K562 (cell line): Measurements from ENCODE around the gene TRAF3IP3. TPM values are rescaled to one million over a fixed set of nuclear protein-coding genes. Genes with fewer than 3 reads are reported as not detected.
A peak's percentile ranks its signal among the peaks of the same experiment; 100 is the strongest.

Experiments used
- CCAR2 ChIP-seq: fragments of 200-400 bp; formaldehyde crosslinking; IDR thresholded peaks from 2 replicates; pipeline ENCODE4 v1.6.1; 2017; ENCODE audit warnings: mild to moderate bottlenecking, low read depth, low read length
- CCNT2 ChIP-seq: IDR thresholded peaks from 2 replicates; pipeline ENCODE4 v1.6.1; 2011; ENCODE audit warnings: borderline replicate concordance, low read depth, mild to moderate bottlenecking, moderate library complexity, mixed read lengths, low read length; ENCODE audit not compliant: insufficient read length; ENCODE audit errors: extremely low read depth
- CREB1 ChIP-seq, 2 experiments: sonication (generic) in 1 of 2; formaldehyde crosslinking in 1 of 2; IDR thresholded peaks; 2 replicates each; pipeline versions ENCODE4 v1.6.1 to v1.8.0; 2012 to 2022; ENCODE audit warnings: inconsistent platforms in 1 of 2, mild to moderate bottlenecking in 1 of 2, missing genetic modification reagents in 1 of 2, moderate library complexity in 1 of 2
- FOSL1 ChIP-seq: fragments of 200-800 bp; sonication (Bioruptor generic); conservative IDR thresholded peaks from 2 replicates; pipeline ENCODE4 v1.6.1; 2016; ENCODE audit warnings: missing genetic modification characterization, missing compliant biosample characterization
- GATAD2B ChIP-seq: fragments of 450-650 bp; IDR thresholded peaks from 2 replicates; pipeline ENCODE4 v1.6.1; 2017; ENCODE audit warnings: mild to moderate bottlenecking, borderline replicate concordance
- HMG20B ChIP-seq: fragments of 250-450 bp; sonication (Bioruptor Pico); IDR thresholded peaks from 2 replicates; pipeline ENCODE4 v1.5.0; 2021; ENCODE audit warnings: mild to moderate bottlenecking
- KLF10 ChIP-seq: fragments of 250-450 bp; sonication (Bioruptor Pico); IDR thresholded peaks from 2 replicates; pipeline ENCODE4 v1.6.1; 2021; ENCODE audit warnings: matching md5 sums
- LARP7 ChIP-seq: fragments of 450-650 bp; IDR thresholded peaks from 2 replicates; pipeline ENCODE4 v1.6.1; 2016
- MEF2D ChIP-seq: conservative IDR thresholded peaks from 2 replicates; pipeline ENCODE4 v1.6.1; 2016; ENCODE audit warnings: low read depth, missing genetic modification characterization, missing compliant biosample characterization
- PHF8 ChIP-seq: fragments of 200-600 bp; sonication (generic); IDR thresholded peaks from 2 replicates; pipeline ENCODE4 v1.6.1; 2012; ENCODE audit warnings: mixed run types, mild to moderate bottlenecking, inconsistent platforms, low read length, moderate library complexity, borderline replicate concordance
- POLR2A ChIP-seq: fragments of 450-650 bp; conservative IDR thresholded peaks from 2 replicates; pipeline ENCODE4 v1.6.1; 2016
- POLR3G ChIP-seq: IDR thresholded peaks from 2 replicates; pipeline ENCODE4 v1.6.1; 2011; ENCODE audit not compliant: insufficient read length, insufficient replicate concordance; ENCODE audit errors: extremely low read depth
- RFX5 ChIP-seq: IDR thresholded peaks from 2 replicates; pipeline ENCODE4 v1.6.1; 2011; ENCODE audit warnings: low read depth, mild to moderate bottlenecking, improper control_type of control experiment, low read length
- SRSF3 ChIP-seq: fragments of 200-400 bp; formaldehyde crosslinking; IDR thresholded peaks from 2 replicates; pipeline ENCODE4 v1.6.1; 2016; ENCODE audit warnings: mild to moderate bottlenecking, low read length, moderate library complexity; ENCODE audit not compliant: insufficient read depth
- SUPT5H ChIP-seq: fragments of 450-650 bp; IDR thresholded peaks from 2 replicates; pipeline ENCODE4 v1.6.1; 2016
- ZFP1 ChIP-seq: fragments of 450-650 bp; formaldehyde crosslinking; IDR thresholded peaks from 2 replicates; pipeline ENCODE4 v1.4.0; 2020; ENCODE audit warnings: mild to moderate bottlenecking, mixed read lengths
- ZKSCAN3 ChIP-seq: fragments of 250-450 bp; sonication (Bioruptor Pico); IDR thresholded peaks from 2 replicates; pipeline ENCODE4 v1.4.0; 2020
- ZNF175 ChIP-seq: fragments of 200-800 bp; sonication (Bioruptor generic); IDR thresholded peaks from 2 replicates; pipeline ENCODE4 v1.6.1; 2016; ENCODE audit warnings: low read depth, mild to moderate bottlenecking, missing genetic modification characterization, missing compliant biosample characterization
- ZNF354B ChIP-seq: fragments of 250-450 bp; sonication (Bioruptor Pico); IDR thresholded peaks from 2 replicates; pipeline ENCODE4 v1.4.0; 2020
- polyA plus RNA-seq, 8 experiments: library from polyadenylated mRNA; depleted of rRNA in 4 of 8; stranded (reverse) in 5 of 8; unstranded in 3 of 8; fragments of >200 nt; fragmentation: Nextera tagmentation in 2 of 8; fragmentation: Illumina TruSeq in 1 of 8; extraction: Ambion mirVana in 2 of 8; extraction: Trizol in 1 of 8; gene quantifications; 2 replicates each; pipeline versions ENCODE4 v1.2.1 to v1.2.3, GENCODE V29; 2011 to 2014; ENCODE audit warnings: inconsistent platforms in 1 of 8, missing spikeins in 1 of 8
- total RNA-seq, 7 experiments: library from RNA; depleted of rRNA in 6 of 7; stranded (reverse); fragments of >200 nt in 6 of 7; fragmentation: Illumina TruSeq in 2 of 7; extraction: Trizol in 2 of 7; gene quantifications; 2 replicates each; pipeline versions ENCODE4 v1.2.1 to v1.2.3, GENCODE V29; 2011 to 2021; ENCODE audit warnings: low replicate concordance in 1 of 7
- TF ChIP-seq, protein P1 (sequence below): sonication (generic); formaldehyde crosslinking; IDR thresholded peaks from 2 replicates; pipeline ENCODE4 v1.9.0; 2022; ENCODE audit warnings: mild to moderate bottlenecking, missing genetic modification reagents
- TF ChIP-seq, protein P2 (sequence below): fragments of 250-450 bp; sonication (Bioruptor Pico); IDR thresholded peaks from 2 replicates; pipeline ENCODE4 v1.5.0; 2020; ENCODE audit warnings: mild to moderate bottlenecking
- TF ChIP-seq, protein P3 (sequence below): fragments of 450-650 bp; IDR thresholded peaks from 2 replicates; pipeline ENCODE4 v1.6.1; 2016
- TF ChIP-seq, protein P4 (sequence below): fragments of 450-650 bp; formaldehyde crosslinking; IDR thresholded peaks from 2 replicates; pipeline ENCODE4 v1.4.0; 2020; ENCODE audit warnings: mild to moderate bottlenecking, moderate library complexity
- TF ChIP-seq, protein P5 (sequence below): fragments of 450-650 bp; IDR thresholded peaks from 2 replicates; pipeline ENCODE4 v1.6.1; 2016; ENCODE audit warnings: low read depth, mild to moderate bottlenecking, moderate library complexity

TRAF3IP3 gene
- total and polyA plus RNA-seq, 9 of the 15 experiments (the other 6 are each of a cell fraction or from before 2014, with no cell fraction given) = 0.06 to 1.1 (median 0.31) TPM

DNA sequence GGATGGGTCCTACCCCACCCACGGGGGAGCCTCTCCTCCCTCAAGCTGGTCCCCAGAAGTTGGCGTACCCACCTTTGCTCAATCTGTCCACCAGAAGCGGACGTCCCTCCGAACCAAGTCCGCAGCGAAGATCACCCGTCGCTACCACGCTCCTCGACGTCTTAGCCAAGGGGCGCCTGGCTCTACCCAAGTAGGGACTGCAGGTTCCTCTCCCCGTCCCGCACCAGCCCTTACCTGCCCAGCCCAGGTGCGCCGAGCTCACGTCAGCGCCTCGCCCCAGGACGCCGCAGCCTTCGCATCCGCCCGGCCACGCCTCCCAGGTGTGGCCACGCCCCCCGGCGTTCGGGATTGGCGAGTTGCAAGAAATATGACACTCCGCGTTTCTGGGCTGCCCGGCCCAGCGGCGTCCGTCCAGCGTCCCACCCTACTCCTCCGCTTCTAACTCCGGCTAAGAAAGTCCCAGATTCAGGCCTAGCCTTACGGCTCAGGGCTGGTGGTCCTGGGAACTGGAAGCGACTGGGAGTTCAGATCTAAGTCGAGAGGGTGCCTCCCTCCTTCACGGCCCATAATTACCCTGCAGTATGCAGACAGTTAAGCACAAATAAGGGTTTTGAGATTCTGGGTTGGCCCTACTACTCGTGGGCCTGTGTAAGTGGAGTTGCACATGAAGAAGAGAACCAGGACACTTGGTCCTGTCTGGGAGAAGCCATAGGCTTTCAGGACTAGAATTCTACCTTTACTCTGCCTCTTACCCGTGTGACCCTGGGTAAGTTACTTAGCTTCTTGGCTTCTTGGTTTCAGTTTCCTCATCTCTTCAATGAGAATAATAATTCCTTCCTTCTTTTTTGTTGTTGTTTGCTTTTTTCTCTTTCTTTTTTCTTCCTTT lies 50.3 kb downstream of the TRAF3IP3 start, which contains the start of gene IRF6 (continued):
- TF ChIP-seq, protein P1, sequence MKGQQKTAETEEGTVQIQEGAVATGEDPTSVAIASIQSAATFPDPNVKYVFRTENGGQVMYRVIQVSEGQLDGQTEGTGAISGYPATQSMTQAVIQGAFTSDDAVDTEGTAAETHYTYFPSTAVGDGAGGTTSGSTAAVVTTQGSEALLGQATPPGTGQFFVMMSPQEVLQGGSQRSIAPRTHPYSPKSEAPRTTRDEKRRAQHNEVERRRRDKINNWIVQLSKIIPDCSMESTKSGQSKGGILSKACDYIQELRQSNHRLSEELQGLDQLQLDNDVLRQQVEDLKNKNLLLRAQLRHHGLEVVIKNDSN (CRISPR knock-in tag) = no peak
- TF ChIP-seq CCNT2 (peak; percentile 64), LARP7 (no peak), CCAR2 (no peak), SRSF3 (no peak), HMG20B (CRISPR knock-in tag) (no peak), POLR2A (peak; percentile 83), RFX5 (no peak), ZNF175 (CRISPR knock-in tag) (no peak), SUPT5H (peak; percentile 56), GATAD2B (no peak), ZKSCAN3 (CRISPR knock-in tag) (no peak), KLF10 (CRISPR knock-in tag) (no peak), POLR3G (no peak), ZNF354B (CRISPR knock-in tag) (no peak), PHF8 (peak; percentile 78; the same call in 1 of the 2 replicates), FOSL1 (no peak), MEF2D (no peak), CREB1 (IDR thresholded peaks at IDR 0.05) (peak; percentile 65), CREB1 (CRISPR knock-in tag; IDR thresholded peaks at IDR 0.05) (no peak), ZFP1 (no peak)
- TF ChIP-seq, protein P2, sequence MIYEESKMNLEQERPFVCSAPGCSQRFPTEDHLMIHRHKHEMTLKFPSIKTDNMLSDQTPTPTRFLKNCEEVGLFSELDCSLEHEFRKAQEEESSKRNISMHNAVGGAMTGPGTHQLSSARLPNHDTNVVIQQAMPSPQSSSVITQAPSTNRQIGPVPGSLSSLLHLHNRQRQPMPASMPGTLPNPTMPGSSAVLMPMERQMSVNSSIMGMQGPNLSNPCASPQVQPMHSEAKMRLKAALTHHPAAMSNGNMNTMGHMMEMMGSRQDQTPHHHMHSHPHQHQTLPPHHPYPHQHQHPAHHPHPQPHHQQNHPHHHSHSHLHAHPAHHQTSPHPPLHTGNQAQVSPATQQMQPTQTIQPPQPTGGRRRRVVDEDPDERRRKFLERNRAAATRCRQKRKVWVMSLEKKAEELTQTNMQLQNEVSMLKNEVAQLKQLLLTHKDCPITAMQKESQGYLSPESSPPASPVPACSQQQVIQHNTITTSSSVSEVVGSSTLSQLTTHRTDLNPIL = no peak
- TF ChIP-seq, protein P3, sequence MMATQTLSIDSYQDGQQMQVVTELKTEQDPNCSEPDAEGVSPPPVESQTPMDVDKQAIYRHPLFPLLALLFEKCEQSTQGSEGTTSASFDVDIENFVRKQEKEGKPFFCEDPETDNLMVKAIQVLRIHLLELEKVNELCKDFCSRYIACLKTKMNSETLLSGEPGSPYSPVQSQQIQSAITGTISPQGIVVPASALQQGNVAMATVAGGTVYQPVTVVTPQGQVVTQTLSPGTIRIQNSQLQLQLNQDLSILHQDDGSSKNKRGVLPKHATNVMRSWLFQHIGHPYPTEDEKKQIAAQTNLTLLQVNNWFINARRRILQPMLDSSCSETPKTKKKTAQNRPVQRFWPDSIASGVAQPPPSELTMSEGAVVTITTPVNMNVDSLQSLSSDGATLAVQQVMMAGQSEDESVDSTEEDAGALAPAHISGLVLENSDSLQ = peak; percentile 58
- TF ChIP-seq, protein P4, sequence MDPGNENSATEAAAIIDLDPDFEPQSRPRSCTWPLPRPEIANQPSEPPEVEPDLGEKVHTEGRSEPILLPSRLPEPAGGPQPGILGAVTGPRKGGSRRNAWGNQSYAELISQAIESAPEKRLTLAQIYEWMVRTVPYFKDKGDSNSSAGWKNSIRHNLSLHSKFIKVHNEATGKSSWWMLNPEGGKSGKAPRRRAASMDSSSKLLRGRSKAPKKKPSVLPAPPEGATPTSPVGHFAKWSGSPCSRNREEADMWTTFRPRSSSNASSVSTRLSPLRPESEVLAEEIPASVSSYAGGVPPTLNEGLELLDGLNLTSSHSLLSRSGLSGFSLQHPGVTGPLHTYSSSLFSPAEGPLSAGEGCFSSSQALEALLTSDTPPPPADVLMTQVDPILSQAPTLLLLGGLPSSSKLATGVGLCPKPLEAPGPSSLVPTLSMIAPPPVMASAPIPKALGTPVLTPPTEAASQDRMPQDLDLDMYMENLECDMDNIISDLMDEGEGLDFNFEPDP (CRISPR knock-in tag) = no peak
- TF ChIP-seq, protein P5, sequence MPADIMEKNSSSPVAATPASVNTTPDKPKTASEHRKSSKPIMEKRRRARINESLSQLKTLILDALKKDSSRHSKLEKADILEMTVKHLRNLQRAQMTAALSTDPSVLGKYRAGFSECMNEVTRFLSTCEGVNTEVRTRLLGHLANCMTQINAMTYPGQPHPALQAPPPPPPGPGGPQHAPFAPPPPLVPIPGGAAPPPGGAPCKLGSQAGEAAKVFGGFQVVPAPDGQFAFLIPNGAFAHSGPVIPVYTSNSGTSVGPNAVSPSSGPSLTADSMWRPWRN = 0 out of 2 replicates have a peak, but pooled peaks have one; percentile 13
